Gastroesophageal sphincter (tissue), 3 donors: ENCODE results near the gene LEMD2.

ENCODE experiments used
- CTCF ChIP-seq, 4 experiments: fragments of 200-600 bp in 2 of 4; fragments of 450-650 bp in 2 of 4; sonication (generic) in 1 of 4; IDR thresholded peaks; one replicate each; pipeline ENCODE4 v1.5.1; 2017 to 2019; ENCODE audit warnings: antibody characterized with exemption in 4 of 4, mild to moderate bottlenecking in 2 of 4, moderate library complexity in 2 of 4
- EP300 ChIP-seq: sonication (generic); formaldehyde crosslinking; IDR thresholded peaks from one replicate; pipeline ENCODE4 v1.6.1; 2017; ENCODE audit warnings: antibody characterized with exemption, mild to moderate bottlenecking
- POLR2A ChIP-seq, 2 donors: fragments of 450-650 bp; IDR thresholded peaks; one replicate each; pipeline ENCODE4 v1.6.1; 2017; ENCODE audit warnings: antibody characterized with exemption in 2 of 2, mild to moderate bottlenecking in 2 of 2, moderate library complexity in 1 of 2
- POLR2AphosphoS5 ChIP-seq: sonication (generic); formaldehyde crosslinking; IDR thresholded peaks from one replicate; pipeline ENCODE4 v1.6.1; 2017; ENCODE audit warnings: antibody characterized with exemption

- TF ChIP-seq CTCF (IDR thresholded peaks at IDR 0.05) (no peak), POLR2A (IDR thresholded peaks at IDR 0.05) (no peak), EP300 (no peak), POLR2AphosphoS5 (no peak)
These were observed 43.9 kb downstream of the LEMD2 start for GRCh38 chr6:33744895-33745546.
